Measurements from ENCODE around the gene FBXO44. TPM values are rescaled to one million over a fixed set of nuclear protein-coding genes. Genes with fewer than 3 reads are reported as not detected.
"Not testable (repeated sequence)": the region's sequence is repeated elsewhere in the genome, so short reads cannot be mapped to it uniquely, and the experiment has no call there.

FBXO44 gene
- total RNA-seq, 4 donors from 2014 or later: 5.0 to 20.4 (median 7.0) TPM

DNA sequence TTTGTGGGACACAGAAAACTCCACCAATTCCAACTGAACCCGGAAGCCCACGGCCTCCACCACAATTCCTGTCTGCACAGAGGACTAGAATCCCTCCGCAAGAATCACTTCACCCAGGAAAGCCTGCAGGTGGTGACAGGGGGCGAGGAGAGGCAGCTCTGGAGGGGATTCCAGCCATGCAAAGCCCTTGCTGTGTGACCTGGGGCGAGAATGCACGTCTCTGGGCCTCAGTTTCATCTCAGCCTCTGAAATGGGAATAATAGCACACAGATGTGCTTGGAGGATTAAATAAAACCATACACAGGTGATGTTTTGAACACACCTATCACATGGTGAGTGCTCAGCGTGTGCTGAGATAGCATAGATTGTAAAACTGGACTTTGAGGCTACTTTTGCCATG, 14.6 kb upstream of the FBXO44 start:
- Histone ChIP-seq H3K4me1 (no peaks in the 10 kb centered on the region), H3K36me3 (no peaks in the 10 kb centered on the region), H3K4me3 (no peak overlapping the region), H3K27ac (no peak overlapping the region), H3K27me3 (peaks cover 0 to 62% (median 0%) of the 10 kb centered on the region in 4 donors), H3K9me3 (no peaks in the 10 kb centered on the region)
- intact Hi-C loops (cut with DNase I): loop anchor here (5.0 to 10.0 kb wide), 2 partner anchors 398 to 605 kb away; no protein-coding TSS in a partner anchor
- 58 to 59% methylated on average over 6 to 7 of the region's 7 CpGs for WGBS, 2 donors
- no peak for TF ChIP-seq POLR2A (IDR thresholded peaks at IDR 0.05)
- TF ChIP-seq, protein P1, sequence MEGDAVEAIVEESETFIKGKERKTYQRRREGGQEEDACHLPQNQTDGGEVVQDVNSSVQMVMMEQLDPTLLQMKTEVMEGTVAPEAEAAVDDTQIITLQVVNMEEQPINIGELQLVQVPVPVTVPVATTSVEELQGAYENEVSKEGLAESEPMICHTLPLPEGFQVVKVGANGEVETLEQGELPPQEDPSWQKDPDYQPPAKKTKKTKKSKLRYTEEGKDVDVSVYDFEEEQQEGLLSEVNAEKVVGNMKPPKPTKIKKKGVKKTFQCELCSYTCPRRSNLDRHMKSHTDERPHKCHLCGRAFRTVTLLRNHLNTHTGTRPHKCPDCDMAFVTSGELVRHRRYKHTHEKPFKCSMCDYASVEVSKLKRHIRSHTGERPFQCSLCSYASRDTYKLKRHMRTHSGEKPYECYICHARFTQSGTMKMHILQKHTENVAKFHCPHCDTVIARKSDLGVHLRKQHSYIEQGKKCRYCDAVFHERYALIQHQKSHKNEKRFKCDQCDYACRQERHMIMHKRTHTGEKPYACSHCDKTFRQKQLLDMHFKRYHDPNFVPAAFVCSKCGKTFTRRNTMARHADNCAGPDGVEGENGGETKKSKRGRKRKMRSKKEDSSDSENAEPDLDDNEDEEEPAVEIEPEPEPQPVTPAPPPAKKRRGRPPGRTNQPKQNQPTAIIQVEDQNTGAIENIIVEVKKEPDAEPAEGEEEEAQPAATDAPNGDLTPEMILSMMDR (IDR thresholded peaks at IDR 0.05): no peak
- DNase-seq: no peak

DNA sequence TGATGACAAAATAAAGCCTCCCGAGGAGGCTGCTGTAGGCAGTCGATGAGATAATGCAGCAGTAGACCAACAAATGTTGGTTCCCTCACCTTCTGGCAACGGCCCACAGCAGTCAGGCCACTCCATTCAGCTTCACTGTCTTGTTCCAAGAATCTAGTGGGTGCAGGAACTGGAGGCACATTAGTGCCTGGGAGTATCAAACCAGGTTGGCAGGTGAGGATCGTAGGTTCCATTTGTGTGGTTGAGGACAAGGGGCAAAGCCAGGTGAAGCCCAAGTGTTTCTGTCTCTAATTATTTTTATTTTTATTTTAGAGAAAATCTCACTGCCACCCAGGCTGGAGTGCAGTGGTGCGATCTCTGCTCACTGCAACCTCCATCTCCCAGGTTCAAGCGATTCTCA, 13.7 kb upstream of the FBXO44 start:
- H3K27ac ChIP-seq: no peak overlapping the region
- 71 to 78% methylated on average over 4 to 6 of the region's 6 CpGs for WGBS, 2 donors
- TF ChIP-seq, protein P1 (IDR thresholded peaks at IDR 0.05): no peak
- no peak for TF ChIP-seq POLR2A (IDR thresholded peaks at IDR 0.05)
- H3K36me3 ChIP-seq: no peaks in the 10 kb centered on the region
- DNase-seq: no peak
- intact Hi-C loops (cut with DNase I): loop anchor here (5.0 to 10.0 kb wide), 2 partner anchors 399 to 606 kb away; no protein-coding TSS in a partner anchor
- no peaks in the 10 kb centered on the region for H3K4me1 ChIP-seq
- no peak overlapping the region for H3K4me3 ChIP-seq
- peaks cover 0 to 58% (median 0%) of the 10 kb centered on the region in 4 donors for H3K27me3 ChIP-seq
- no peaks in the 10 kb centered on the region for H3K9me3 ChIP-seq

DNA sequence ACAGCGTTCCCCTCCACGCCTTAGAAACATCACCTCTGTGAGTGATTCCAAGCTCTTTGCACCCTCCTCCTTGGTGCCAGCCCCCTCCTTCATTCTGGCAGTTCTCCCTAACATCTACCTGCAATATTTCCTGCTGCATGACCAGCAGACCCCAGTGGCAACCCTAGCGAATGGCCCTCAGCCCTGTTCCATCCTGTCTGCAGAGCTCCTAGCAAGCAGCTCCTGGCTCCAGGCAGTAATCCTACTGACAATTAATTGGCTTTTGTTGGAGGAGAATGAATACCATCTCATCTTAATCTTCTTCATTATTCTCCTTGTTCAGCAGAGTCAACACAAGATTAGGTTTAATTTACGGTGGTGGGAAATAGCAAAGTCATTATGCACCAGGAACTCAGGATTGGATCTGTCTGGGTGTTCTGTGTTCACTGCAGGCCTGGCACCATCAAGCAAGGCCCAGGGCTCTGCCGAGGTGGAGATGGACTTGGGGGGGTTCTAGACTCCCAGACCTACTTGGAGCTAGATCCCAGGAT, 12.8 kb upstream of the FBXO44 start:
- Histone ChIP-seq H3K27me3 (peaks cover 0 to 57% (median 0%) of the 10 kb centered on the region in 4 donors), H3K9me3 (no peaks in the 10 kb centered on the region), H3K4me1 (no peaks in the 10 kb centered on the region), H3K4me3 (no peak overlapping the region), H3K36me3 (no peaks in the 10 kb centered on the region), H3K27ac (no peak overlapping the region)
- no peak for DNase-seq
- intact Hi-C loops (cut with DNase I): loop anchor here (5.0 to 10.0 kb wide), 2 partner anchors 400 to 607 kb away; no protein-coding TSS in a partner anchor
- no peak for TF ChIP-seq POLR2A (IDR thresholded peaks at IDR 0.05)
- TF ChIP-seq, protein P1 (IDR thresholded peaks at IDR 0.05): no peak
- WGBS, 2 donors: 41 to 46% methylated on average over 4 to 5 of the region's 5 CpGs

DNA sequence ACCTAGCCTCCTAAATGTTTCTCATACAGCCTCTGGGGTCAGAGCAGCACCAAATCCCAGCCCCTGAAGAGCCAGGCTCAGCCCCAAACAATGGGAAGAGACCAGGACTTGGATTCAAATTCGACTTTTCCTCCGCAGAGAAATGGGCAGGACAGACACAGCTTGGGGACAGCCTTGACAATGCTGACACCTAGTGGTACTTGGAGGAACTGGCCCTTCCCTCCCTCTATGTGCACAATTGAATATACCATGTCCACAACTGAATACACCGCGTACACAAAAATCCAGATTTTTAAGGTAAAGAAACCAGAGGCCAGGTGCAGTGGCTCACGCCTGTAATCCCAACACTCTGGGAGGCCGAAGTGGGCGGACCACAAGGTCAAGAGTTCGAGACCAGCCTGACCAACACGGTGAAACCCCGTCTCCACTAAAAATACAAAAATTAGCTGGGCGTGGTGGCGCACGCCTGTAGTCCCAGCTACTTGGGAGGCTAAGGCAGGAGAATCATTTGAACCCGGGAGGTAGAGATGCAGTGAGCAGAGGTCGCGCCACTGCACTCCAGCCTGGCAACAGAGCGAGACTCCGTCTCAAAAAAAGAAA, 12.2 kb upstream of the FBXO44 start:
- DNase-seq: not testable (repeated sequence)

DNA sequence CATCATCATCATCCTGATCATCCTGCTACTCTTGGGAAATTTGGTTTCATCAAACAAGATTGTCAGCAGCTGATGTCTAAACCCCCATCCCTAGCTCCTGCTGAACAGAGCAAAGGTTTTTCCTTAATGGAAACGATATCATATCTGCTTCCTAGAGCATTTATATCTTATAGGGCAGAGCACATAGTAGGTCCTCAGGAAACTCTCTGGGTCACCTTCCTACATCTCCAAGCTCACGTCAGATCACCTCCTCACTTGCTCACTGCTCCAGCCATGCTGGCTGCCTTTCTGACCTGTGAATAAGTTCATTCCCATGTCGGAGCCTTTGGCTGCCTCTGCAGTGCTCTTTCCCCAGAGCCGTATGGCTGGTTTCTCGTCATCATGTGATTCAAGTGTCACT, 10.9 kb upstream of the FBXO44 start:
- H3K4me3 ChIP-seq: no peak overlapping the region
- DNase-seq: no peak
- intact Hi-C loops (cut with DNase I): loop anchor here (5.0 to 10.0 kb wide), 2 partner anchors 401 to 609 kb away; no protein-coding TSS in a partner anchor
- H3K9me3 ChIP-seq: no peaks in the 10 kb centered on the region
- no peak overlapping the region for H3K27ac ChIP-seq
- H3K4me1 ChIP-seq: peaks cover 0 to 11% (median 4%) of the 10 kb centered on the region in 3 donors
- peaks cover 0 to 52% (median 0%) of the 10 kb centered on the region in 4 donors for H3K27me3 ChIP-seq
- H3K36me3 ChIP-seq: no peaks in the 10 kb centered on the region
- TF ChIP-seq, protein P1 (IDR thresholded peaks at IDR 0.05): no peak
- TF ChIP-seq POLR2A (IDR thresholded peaks at IDR 0.05): no peak
- WGBS, 2 donors: 53 to 75% methylated on average over 2 to 5 of the region's 5 CpGs

More for the DNA sequence above, 12.2 kb upstream of the FBXO44 start:
- intact Hi-C loops (cut with DNase I): loop anchor here (5.0 to 10.0 kb wide), 2 partner anchors 400 to 608 kb away; no protein-coding TSS in a partner anchor
- TF ChIP-seq, protein P1 (IDR thresholded peaks at IDR 0.05): peak; percentile 91 to 97 (median 95)
- not testable (repeated sequence) for H3K4me1 ChIP-seq, H3K36me3 ChIP-seq, H3K9me3 ChIP-seq, H3K4me3 ChIP-seq, H3K27ac ChIP-seq
- H3K27me3 ChIP-seq: peaks cover 0 to 54% (median 0%) of the 10 kb centered on the region in 4 donors
- WGBS, 2 donors: 55 to 62% methylated on average over 16 to 18 of the region's 18 CpGs
